ENCODE results near the gene DMAC2L. TPM values are rescaled to one million over a fixed set of nuclear protein-coding genes. Genes with fewer than 3 reads are reported as not detected.
"Not testable (repeated sequence)": the region's sequence is repeated elsewhere in the genome, so short reads cannot be mapped to it uniquely, and the experiment has no call there.

The DMAC2L gene
- total and polyA plus RNA-seq, 3 donors from 2014 or later = 30.0 to 50.8 (median 33.5) TPM

DNA sequence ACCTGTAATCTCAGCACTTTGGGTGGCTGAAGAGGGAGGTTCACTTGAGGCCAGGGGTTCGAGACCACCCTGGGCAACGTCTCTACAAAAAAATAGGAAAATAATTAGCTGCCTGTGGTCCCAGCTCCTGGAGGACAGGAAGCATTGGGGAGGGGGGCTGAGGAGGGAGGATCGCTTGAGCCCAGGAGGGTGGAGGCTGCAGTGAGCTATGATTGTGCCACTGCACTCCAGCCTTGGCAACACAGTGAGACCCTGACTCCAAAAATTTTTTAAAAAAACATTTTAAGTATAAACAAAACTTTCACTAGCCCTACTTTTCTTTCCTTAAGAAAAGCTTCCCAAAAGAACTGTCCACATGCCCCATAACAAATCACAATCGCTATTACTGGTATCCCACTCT is 1.7 kb upstream of the DMAC2L start:
- 80% methylated on average over 4 of the region's 4 CpGs for WGBS, 2 donors
- DNase-seq = no peak
- no peak for TF ChIP-seq POLR2A (IDR thresholded peaks at IDR 0.05)
- no peak for TF ChIP-seq CTCF (IDR thresholded peaks at IDR 0.05)
- Histone ChIP-seq H3K4me1 (peaks cover 7% of the 10 kb centered on the region), H3K27ac (no peak overlapping the region), H3K9me3 (no peaks in the 10 kb centered on the region), H3K4me3 (no peak overlapping the region), H3K27me3 (no peaks in the 10 kb centered on the region), H3K36me3 (ENCODE audit: low read depth, missing control alignments) (no peaks in the 10 kb centered on the region)
- intact Hi-C loops (cut with DNase I; ENCODE audit: low total_unique reads) = loop anchor here (10.0 kb wide), 1 partner anchor 224 kb away; the partner anchor contains the start of gene MAP4K5

GRCh38 chr14:50311337-50311971 is 670 bp upstream of the DMAC2L start:
- TF ChIP-seq CTCF (IDR thresholded peaks at IDR 0.05) (peak; percentile 18 to 64 (median 55)), POLR2A (IDR thresholded peaks at IDR 0.05) (no peak)
- Histone ChIP-seq H3K36me3 (ENCODE audit: low read depth, missing control alignments) (no peaks in the 10 kb centered on the region), H3K27me3 (no peaks in the 10 kb centered on the region), H3K4me3 (peak overlapping the region; percentile 75 to 85), H3K4me1 (peaks cover 7% of the 10 kb centered on the region), H3K27ac (peak overlapping the region; percentile 94), H3K9me3 (no peaks in the 10 kb centered on the region)
- DNase-seq = no peak
- 3% methylated on average over 10 to 18 of the region's 18 CpGs for WGBS, 2 donors
- intact Hi-C loops (cut with DNase I; ENCODE audit: low total_unique reads) = loop anchor here (10.0 kb wide), 1 partner anchor 223 kb away; the partner anchor contains the start of gene MAP4K5

GRCh38 chr14:50312734-50313054 is 570 bp downstream of the DMAC2L start:
- no peaks in the 10 kb centered on the region for H3K36me3 ChIP-seq (ENCODE audit: low read depth, missing control alignments)
- H3K4me1 ChIP-seq = peaks cover 7% of the 10 kb centered on the region
- intact Hi-C loops (cut with DNase I; ENCODE audit: low total_unique reads) = loop anchor here (10.0 kb wide), 1 partner anchor 222 kb away; the partner anchor contains the start of gene MAP4K5
- H3K27ac ChIP-seq = peak overlapping the region; percentile 94
- no peaks in the 10 kb centered on the region for H3K9me3 ChIP-seq
- peak overlapping the region; percentile 75 to 85 for H3K4me3 ChIP-seq
- H3K27me3 ChIP-seq = no peaks in the 10 kb centered on the region
- WGBS, 2 donors = 4% methylated on average over 15 to 18 of the region's 18 CpGs
- DNase-seq = no peak
- TF ChIP-seq POLR2A (IDR thresholded peaks at IDR 0.05) = no peak
- no peak for TF ChIP-seq CTCF (IDR thresholded peaks at IDR 0.05)

DNA sequence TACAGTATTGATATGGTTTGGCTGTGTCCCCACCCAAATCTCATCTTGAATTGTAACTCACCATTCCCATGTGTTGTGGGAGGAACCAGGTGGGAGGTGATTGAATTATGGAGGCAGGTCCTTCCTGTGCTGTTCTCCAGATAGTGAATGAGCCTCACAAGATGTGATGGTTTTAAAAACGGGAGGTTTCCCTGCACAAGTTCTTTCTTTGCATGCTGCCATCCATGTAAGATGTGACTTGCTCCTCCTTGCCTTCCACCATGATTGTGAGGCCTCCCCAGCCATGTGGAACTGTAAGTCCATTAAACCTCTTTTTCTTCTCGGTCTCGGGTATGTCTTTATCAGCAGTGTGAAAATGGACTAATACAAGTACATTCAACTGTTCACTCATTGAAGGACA is 2.0 kb downstream of the DMAC2L start:
- not testable (repeated sequence) for H3K36me3 ChIP-seq (ENCODE audit: low read depth, missing control alignments); H3K27ac ChIP-seq; H3K27me3 ChIP-seq; H3K9me3 ChIP-seq; DNase-seq; H3K4me3 ChIP-seq; H3K4me1 ChIP-seq
- intact Hi-C loops (cut with DNase I; ENCODE audit: low total_unique reads) = loop anchor here (10.0 kb wide), 1 partner anchor 221 kb away; the partner anchor contains the start of gene MAP4K5
- WGBS, 2 donors = 92 to 94% methylated on average over 3 of the region's 3 CpGs

DNA sequence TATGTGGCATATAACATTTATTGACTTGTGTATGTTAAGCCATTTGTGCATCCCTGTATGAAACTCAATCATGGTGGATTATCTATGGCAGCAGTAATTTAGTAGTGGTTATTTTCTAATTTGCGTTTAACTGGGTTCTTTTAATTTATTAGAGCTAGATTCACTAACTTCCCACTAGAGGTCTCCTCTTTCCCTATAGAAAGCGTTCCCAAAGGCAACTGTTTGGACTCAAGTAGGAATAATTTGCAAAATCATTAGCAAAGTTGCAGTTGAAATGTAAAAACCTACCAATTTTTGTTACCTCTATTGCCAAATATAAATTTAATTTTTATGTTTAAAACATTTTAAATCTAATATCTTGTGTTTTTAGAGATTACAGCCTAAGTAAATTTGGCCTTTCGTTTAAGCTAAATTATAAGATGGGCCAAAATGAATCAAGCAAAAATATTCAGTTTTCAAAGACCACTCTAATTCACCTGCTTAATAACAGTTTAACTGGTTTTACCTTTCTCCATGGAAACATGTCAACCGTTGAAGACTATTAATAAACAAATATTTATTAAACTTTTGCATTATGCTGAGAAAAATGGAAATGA is 6.0 kb downstream of the DMAC2L start:
- Histone ChIP-seq H3K27me3 (no peaks in the 10 kb centered on the region), H3K9me3 (no peaks in the 10 kb centered on the region), H3K4me1 (no peaks in the 10 kb centered on the region), H3K4me3 (no peak overlapping the region), H3K36me3 (ENCODE audit: low read depth, missing control alignments) (no peaks in the 10 kb centered on the region), H3K27ac (no peak overlapping the region)
- intact Hi-C loops (cut with DNase I; ENCODE audit: low total_unique reads) = loop anchor here (10.0 kb wide), 1 partner anchor 217 kb away; the partner anchor contains the start of gene MAP4K5
- TF ChIP-seq POLR2A (IDR thresholded peaks at IDR 0.05) = no peak
- TF ChIP-seq CTCF (IDR thresholded peaks at IDR 0.05) = peak; percentile 50 to 68 (median 54)
- WGBS, 2 donors = 52 to 59% methylated on average over 4 of the region's 4 CpGs
- no peak for DNase-seq
